ENCODE measurements around the gene KCNE1.

Gene KCNE1

DNA sequence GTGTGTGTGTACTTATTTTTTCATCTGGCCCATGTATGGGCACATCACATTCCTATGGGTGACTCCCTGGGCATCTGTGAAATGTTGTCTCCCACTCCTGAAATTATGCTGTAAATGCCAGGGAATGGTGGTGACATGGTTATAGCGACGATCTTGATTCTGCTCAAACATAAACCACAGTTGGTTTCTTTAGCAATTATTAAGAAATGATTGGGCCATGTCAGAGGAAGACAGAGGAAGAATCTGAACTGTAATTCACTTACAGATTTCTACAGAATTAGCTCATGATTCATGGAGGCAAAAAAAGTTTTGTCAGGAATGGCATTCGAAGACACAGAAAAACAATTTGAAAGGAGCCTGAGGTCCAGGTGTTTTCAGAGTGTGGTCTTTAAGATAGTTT, 25.8 kb upstream of the KCNE1 start:
- POLR2A ChIA-PET: interaction anchor here (1.9 kb wide), 1 partner anchor 11 kb away, joined by 5 read pairs; no protein-coding TSS in a partner anchor
- CTCF ChIA-PET: interaction anchor here (1.1 to 1.9 kb wide), 3 partner anchors 13 to 66 kb away, joined by 3 to 6 read pairs (median 4); no protein-coding TSS in a partner anchor
- TF ChIP-seq, protein P1, sequence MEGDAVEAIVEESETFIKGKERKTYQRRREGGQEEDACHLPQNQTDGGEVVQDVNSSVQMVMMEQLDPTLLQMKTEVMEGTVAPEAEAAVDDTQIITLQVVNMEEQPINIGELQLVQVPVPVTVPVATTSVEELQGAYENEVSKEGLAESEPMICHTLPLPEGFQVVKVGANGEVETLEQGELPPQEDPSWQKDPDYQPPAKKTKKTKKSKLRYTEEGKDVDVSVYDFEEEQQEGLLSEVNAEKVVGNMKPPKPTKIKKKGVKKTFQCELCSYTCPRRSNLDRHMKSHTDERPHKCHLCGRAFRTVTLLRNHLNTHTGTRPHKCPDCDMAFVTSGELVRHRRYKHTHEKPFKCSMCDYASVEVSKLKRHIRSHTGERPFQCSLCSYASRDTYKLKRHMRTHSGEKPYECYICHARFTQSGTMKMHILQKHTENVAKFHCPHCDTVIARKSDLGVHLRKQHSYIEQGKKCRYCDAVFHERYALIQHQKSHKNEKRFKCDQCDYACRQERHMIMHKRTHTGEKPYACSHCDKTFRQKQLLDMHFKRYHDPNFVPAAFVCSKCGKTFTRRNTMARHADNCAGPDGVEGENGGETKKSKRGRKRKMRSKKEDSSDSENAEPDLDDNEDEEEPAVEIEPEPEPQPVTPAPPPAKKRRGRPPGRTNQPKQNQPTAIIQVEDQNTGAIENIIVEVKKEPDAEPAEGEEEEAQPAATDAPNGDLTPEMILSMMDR (IDR thresholded peaks at IDR 0.05; ENCODE audit: insufficient read depth, low read length, missing control alignments): no peak
- H3K4me3 ChIP-seq (ENCODE audit: low read depth, low read length): no peak overlapping the region
- DNase-seq (ENCODE audit: low read depth, low spot score): no peak

GRCh38 chr21:34536820-34537219, 24.8 kb upstream of the KCNE1 start:
- POLR2A ChIA-PET: interaction anchor here (0.6 kb wide), 1 partner anchor 81 kb away, joined by 4 read pairs; no protein-coding TSS in a partner anchor
- CTCF ChIA-PET: interaction anchor here (1.1 kb wide), 1 partner anchor 46 kb away, joined by 3 read pairs; no protein-coding TSS in a partner anchor
- TF ChIP-seq, protein P1 (IDR thresholded peaks at IDR 0.05; ENCODE audit: insufficient read depth, low read length, missing control alignments): no peak
- no peak for DNase-seq (ENCODE audit: low read depth, low spot score)
- no peak overlapping the region for H3K4me3 ChIP-seq (ENCODE audit: low read depth, low read length)

GRCh38 chr21:34536311-34536710, 24.3 kb upstream of the KCNE1 start:
- CTCF ChIA-PET: no interaction called here
- no peak overlapping the region for H3K4me3 ChIP-seq (ENCODE audit: low read depth, low read length)
- no peak for DNase-seq (ENCODE audit: low read depth, low spot score)
- POLR2A ChIA-PET: no interaction called here
- TF ChIP-seq, protein P1 (IDR thresholded peaks at IDR 0.05; ENCODE audit: insufficient read depth, low read length, missing control alignments): no peak

GRCh38 chr21:34535886-34536285, 23.9 kb upstream of the KCNE1 start:
- TF ChIP-seq, protein P1 (IDR thresholded peaks at IDR 0.05; ENCODE audit: insufficient read depth, low read length, missing control alignments): no peak
- H3K4me3 ChIP-seq (ENCODE audit: low read depth, low read length): no peak overlapping the region
- ChIA-PET CTCF (no interaction called here), POLR2A (no interaction called here)
- DNase-seq (ENCODE audit: low read depth, low spot score): no peak

DNA sequence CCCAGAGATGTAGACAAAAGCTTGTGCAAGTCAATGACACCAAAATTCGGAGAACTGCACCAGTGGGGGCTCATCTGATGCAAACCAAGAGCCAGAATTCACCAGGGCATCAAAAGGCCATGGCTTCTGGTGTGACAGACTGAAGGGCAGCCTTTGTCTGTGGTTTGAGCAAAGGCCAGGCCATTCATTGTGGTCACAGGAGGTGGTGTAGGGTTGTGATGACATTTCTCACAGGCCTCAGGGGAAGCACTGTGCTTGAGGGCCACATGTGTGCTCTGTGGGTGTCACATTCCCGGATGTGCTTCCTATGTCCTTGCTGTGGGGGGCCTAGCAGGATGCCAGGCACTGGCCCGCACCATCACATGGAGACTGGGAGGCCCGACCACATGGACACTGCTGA, 22.5 kb upstream of the KCNE1 start:
- CTCF ChIA-PET: interaction anchor here (1.0 kb wide), 1 partner anchor 11 kb away, joined by 3 read pairs; no protein-coding TSS in a partner anchor
- POLR2A ChIA-PET: no interaction called here
- DNase-seq (ENCODE audit: low read depth, low spot score): no peak
- TF ChIP-seq, protein P1 (IDR thresholded peaks at IDR 0.05; ENCODE audit: insufficient read depth, low read length, missing control alignments): no peak
- no peak overlapping the region for H3K4me3 ChIP-seq (ENCODE audit: low read depth, low read length)

- TF ChIP-seq, protein P1 (IDR thresholded peaks at IDR 0.05; ENCODE audit: insufficient read depth, low read length, missing control alignments): no peak
- CTCF ChIA-PET: interaction anchor here (0.8 to 1.0 kb wide), 2 partner anchors 10 to 11 kb away, joined by 3 read pairs; no protein-coding TSS in a partner anchor
- no peak overlapping the region for H3K4me3 ChIP-seq (ENCODE audit: low read depth, low read length)
- POLR2A ChIA-PET: no interaction called here
- DNase-seq (ENCODE audit: low read depth, low spot score): no peak
Measured at GRCh38 chr21:34533938-34534337, 21.9 kb upstream of the KCNE1 start.

Data from AG04449 (cell line).